Non-pigmented ciliary epithelial cell (primary cell): ENCODE data around the gene FANCG.
A peak's percentile ranks its signal among the peaks of the same experiment; 100 is the strongest.

Source experiments
- DNase-seq: peaks from one replicate; pipeline ENCODE4 v3.0.0-alpha.2; 2010; ENCODE audit warnings: low read depth

Gene FANCG

DNA sequence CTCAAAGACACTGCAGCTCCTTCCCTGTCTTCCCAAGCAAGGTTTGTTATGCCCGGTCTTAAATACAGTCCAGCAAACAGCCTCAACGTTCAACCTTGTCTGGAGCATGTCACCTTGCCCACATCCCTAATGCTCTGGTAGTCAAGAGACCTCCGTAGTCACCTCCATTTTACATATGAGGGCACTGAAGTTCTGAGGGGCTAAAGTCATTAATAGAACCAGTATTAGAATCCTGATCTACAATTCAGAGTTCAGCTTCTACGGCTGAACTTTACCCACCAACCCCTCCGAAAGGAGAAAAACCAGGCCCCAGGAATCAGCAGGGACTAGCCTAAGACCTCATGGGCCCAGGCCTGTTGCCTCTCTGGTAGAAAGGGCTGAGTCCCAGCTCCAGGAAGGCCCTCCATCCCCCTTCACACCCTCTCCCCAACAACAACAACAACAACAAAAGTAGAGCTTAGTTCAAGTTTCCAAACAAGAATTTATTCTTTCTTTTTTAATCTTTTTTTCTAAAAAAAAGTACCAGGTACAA is 24.0 kb upstream of the FANCG start:
- DNase-seq = no peak

- peak; percentile 92 for DNase-seq
Measured at GRCh38 chr9:35102769-35103659, 23.3 kb upstream of the FANCG start, which contains the start of gene STOML2. TSS of gene STOML2 (minus strand) at chr9:35103131. CDS start at chr9:35103094, 37 bp downstream.

DNA sequence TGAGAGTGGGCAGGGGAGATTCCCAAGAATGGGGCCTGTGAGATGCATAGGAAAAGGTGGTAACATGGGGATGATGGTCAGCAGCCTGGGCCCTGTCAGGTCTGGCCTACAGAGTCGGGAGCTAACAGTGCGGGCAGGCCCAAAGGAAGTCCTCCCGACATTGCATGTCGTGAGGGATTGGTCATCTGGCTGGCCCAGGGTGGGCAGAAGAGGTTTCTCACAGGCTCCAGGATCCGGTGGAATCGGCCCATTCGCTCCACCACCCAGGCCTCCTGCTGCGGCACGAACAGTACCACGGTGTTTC is 22.7 kb upstream of the FANCG start:
- no peak for DNase-seq

GRCh38 chr9:35097573-35097972 is 17.8 kb upstream of the FANCG start:
- no peak for DNase-seq

DNA sequence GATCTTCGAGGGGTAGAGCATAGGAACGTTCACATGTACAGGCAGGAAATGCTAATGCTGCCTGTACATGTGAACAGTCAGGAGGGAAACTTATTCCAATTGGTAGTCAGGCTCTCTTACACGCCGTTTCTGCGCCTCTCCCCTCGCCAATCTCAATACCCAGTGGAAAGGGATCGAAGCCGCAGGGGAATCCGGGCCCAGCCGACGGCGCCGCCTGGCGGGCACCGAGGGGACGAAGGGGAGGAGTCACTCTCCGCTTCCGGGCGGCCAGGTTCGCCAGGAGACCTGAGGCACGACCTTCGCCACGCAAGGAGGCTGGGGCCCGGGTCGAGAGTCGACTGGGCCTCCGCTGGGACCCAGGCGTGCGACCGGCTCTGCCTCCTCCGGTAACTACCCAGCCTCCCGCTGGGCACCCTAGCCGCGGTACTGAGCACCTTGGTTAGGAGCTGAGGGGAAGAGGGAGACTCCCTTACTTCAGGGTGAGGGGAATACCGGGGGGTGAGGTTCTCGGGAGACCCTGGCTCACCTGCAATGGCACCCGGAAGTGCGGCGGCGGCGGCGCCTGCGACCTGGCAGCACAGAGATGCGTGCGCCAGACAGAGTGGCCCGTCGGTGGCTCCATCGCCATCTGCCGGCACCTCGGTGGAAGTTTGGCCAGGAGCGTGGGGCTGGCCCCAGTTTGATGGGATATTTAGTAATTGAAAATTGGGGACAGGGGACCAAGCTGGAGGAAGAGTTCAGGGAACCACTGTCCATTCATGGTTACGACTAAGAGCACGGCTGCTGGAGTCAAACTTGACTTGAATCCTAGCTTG is 16.5 kb upstream of the FANCG start, which contains the start of gene PIGO:
Gene PIGO, minus strand, starts transcription at position 557 of the 815 bp plus-strand sequence. CDS start 1,026 bp downstream, outside the sequence.
- DNase-seq = no peak

DNA sequence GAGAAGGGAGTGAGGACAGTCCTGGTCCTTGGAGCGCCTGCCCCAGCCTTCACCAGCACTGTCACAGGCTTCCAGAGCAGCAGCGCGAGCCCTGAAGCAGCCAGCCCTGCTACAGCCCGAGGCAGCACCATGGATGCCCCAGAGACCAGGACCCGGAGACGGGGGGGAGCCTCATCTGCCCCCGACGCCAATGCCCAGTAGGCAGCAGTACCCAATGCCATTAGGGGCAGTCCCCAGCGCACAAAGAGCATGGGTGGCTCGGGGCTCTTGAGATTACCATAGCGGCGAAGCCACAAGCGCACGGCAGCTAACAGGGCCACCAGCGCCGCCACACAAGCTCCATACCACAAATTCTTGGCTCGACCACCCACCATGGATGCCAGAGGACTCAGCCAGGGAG is 11.8 kb upstream of the FANCG start:
- no peak for DNase-seq

DNA sequence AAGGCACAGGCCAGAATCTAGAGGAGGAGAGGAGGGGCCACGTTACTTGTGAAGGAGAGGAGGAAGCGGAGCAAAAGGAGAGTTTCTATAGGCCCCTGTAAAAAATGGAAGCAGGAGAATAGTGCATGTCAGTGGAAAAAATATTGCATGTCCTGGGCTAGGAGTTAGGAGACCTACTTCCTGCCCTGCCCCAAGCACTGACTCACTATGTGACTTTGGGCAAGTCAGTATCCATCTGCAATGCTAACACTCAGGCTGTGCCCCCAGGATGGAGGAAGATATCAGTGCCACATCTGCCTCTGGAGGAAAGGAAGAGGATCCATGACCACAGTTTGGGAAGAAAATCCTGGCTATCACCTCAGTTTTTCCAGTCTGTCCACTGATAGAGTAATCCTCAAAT is 9.7 kb upstream of the FANCG start:
- DNase-seq = no peak

- DNase-seq = no peak
Measured at GRCh38 chr9:35085078-35085477, 5.3 kb upstream of the FANCG start.

DNA sequence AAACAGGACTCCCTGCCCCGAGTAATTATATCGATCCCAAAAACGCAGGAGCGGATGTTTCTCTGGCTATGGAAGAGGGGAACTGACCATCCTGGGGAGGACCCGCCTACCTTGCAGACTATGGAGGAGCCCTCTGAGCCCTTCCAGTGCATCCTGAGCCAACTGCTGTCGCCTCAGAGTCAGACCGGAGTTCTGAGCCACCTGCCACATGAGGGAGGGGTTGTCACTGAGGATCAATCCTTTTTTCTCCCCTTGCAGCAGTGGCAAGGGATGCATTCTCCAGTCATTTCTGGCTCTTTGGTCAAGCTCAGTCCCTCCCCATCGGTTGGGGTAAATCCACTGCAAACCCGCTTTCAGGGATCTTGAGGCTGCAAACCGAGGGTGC is 709 bp downstream of the FANCG start:
- no peak for DNase-seq

GRCh38 chr9:35078066-35078465 is 1.7 kb downstream of the FANCG start:
- no peak for DNase-seq

DNA sequence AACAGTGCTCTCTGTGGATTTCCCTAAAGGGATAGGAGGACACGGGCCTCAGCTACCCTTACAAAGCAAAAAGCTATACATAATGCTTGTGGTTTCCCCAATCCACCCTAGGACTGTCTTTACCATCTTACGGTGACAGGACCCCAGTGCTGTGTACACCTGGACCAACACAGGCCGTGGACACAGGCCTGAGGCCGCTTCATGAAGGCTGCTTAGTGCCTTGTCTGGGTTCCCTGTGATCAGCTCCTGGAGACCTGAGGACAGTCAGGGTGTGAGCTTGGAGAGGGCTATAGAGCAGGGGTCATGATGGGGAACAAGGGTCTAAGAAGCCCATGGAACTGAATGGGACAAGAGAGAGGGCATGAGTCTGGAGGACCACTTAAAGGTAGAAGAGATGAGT is 2.9 kb downstream of the FANCG start:
- no peak for DNase-seq

DNA sequence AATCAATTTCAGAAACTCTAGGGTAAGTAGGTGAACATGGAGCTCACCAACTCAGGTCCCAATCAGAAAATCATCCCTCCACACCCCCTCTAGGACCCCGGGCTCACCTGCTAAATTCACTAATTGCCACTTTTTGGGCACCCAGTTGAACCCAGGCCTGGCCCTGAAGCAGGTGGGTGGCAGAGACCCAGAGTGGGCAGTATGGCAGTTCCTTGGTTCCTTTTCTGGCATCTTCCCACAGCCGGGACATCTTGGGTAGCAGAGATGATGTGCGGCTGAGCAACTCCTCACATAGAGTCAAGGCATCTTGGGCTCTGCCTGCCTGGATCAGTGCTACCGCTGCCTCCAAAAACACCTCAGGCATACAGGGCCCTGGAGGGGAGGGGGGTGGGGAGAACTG is 4.4 kb downstream of the FANCG start:
- no peak for DNase-seq

DNA sequence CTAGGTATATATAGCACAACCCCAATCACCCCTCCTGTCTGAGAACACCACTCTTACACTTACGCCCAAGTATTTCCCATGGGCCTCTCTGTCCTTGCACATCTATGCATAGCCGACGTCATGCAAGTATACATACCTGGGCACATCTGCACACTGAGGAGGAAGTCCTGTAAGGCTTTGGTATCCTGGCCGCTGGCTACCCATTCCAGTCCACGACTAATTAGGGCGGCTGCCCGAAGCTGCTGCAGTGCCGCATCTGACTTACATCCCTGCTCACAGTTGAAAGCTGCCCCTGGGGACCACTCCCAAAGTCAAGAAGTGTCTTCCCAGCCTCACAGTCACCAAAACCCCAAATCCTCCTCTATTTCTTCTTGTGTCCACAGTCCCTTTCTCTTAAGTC is 5.0 kb downstream of the FANCG start:
- no peak for DNase-seq

- DNase-seq = no peak
Measured at GRCh38 chr9:35074141-35074540, 5.6 kb downstream of the FANCG start.

DNA sequence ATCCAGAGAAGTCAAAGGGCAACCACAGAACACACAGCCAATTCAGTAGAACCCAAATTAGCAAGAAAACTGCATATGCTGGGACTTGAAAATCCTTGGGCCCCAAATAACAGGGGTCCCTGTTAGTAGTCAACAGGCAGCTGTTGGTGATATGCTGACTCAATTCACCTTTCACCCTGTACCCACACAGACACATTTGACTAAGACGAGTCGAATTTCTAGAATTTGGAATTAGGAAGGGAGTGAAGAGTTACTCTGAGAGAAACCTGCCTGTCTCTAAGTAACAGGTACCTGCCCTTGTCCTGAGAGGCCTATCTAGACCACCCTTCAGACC is 6.5 kb downstream of the FANCG start:
- no peak for DNase-seq

DNA sequence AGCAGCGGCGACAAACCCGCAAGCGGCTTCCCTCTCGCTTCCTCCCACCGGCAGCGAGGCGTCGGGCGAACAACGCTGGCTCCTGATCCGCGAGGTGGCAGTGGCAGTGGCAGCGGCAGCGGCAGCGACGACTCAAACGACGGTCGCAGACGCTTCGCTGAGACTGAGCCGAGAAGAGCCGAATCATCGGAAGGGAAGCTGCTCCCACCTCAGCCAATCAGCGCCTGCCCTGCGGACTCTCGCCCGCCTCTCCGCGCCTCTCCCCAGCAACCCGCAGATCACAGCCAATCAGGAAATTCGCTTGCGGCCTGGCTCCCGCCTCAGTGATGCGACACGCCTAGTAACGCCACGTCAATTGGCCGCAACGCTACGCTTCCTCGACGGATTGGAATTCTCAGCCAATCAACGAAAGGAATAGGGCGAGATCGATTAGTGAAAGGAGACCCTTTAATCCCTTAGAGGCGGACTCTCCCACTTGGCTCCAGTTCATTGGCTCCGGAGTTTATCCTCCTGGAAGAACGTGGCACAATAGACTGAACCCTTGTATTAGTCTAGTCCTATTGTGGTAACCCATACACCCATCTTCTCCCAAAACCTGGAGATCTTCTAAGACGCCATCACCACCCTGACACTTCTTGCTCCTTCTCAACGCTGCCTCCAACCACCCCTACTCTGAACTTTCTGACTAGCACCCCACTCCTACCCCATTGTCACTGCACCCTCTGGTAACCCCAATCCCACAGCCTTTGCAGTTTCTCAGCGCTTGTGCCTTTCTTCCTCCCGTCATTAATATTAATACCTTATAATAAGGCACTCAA is 7.1 kb downstream of the FANCG start, which contains the start of gene VCP:
Gene VCP, minus strand, starts transcription at position 165 of the 818 bp plus-strand sequence. CDS start 272 bp downstream, outside the sequence.
- peak; percentile 99 for DNase-seq

DNA sequence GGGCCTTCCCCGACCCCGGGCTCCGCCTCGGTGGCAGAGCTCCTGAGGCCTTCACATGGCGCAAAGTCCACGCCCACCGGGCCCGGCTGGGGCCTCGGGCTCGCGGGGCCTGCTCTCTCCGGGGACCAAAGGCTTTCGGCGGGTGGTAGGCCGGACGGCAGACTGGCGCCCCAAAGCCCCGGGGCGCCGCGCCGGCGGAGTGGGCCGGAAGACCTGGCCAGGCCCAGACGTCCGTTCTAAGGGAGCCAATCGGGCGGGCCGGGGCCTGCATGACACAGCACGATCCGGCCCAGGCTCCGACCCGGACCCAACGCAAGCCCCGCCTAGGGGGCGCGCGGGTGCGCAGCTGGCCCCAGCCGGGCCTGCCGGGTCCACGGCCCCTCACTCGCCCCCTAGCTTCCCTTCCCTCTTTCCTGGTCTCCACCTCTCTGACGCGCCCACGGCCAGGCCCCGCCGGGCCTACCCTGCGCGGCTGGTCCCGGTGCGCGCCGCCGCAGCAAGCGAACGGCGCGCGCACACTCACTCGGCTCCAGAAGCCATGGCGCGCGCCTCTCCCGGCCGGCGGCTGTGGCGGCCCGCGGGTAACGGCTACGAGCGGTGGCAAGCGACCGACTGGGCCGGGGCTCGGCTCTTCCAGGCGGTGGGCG is 7.8 kb downstream of the FANCG start:
- no peak for DNase-seq

DNA sequence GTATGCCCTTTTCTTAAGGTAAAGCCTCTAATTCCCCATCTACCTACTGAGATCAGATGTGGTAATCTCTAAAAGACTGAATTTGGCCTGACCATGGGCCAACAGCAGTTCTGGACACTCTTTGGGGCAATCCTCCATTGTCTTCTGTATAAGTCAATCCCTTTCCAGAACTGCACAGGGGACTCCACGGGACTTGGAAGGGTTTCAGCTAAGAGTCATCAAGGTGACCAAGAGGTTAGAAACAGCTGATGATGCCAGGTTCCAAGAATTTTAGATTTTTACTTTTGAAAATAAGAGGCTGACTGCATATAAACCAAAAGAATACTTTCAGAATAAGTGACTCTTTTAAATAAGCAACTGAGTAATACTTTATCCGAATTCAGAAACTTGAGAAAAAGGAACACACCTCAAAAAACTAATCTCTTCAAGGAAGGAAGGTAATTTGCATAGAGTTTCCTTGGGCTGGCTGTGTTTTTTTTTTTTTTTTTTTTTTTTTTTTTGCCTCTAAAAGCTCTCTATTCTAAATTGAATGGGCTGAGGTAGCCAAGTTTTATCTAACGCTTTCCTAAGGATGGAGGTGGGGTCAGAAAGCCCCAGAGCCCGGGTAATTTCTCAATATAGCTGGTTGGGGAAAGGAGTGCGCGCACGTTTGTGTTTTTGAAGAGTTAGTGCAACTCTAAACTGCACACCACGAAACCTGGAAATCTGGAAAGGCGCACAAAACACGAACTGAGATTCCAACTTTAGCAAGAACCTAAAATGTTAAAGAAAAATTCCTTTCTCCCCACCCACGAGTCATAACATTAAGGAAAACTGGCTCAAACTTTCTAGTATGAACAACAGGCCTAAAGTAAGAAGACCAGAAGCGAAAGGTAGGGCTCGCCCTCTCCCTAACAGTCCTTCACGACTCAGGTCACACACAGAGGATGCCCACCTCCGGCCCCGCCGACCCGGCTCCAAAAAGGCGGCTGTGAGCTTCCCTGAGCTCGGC is 8.6 kb downstream of the FANCG start:
- DNase-seq = no peak

- no peak for DNase-seq
Measured at GRCh38 chr9:35069020-35069419, 10.7 kb downstream of the FANCG start.

GRCh38 chr9:35067056-35067455 is 12.7 kb downstream of the FANCG start:
- no peak for DNase-seq
